H1 (cell line): ENCODE measurements around the gene UMPS. TPM values are rescaled to one million over a fixed set of nuclear protein-coding genes. Genes with fewer than 3 reads are reported as not detected.

ENCODE experiments used
- CTCF ChIA-PET: fragments of 300-600 bp; sonication (Branson Sonifier 250); formaldehyde crosslinking; loops from one replicate; lab custom pipeline; 2021; ENCODE audit not compliant: partially characterized antibody; lab: Charles Lee
- POLR2A ChIA-PET: fragments of 300-600 bp; sonication (Branson Sonifier 250); formaldehyde crosslinking; loops from one replicate; lab custom pipeline; 2021; ENCODE audit warnings: inconsistent platforms; ENCODE audit not compliant: partially characterized antibody; lab: Charles Lee
- DNase-seq, 2 experiments: peaks; one replicate each; pipeline versions ENCODE4 v3.0.0 to v3.0.0-alpha.2; 2010 to 2022; ENCODE audit warnings: low spot score in 2 of 2, low read depth in 1 of 2, mixed read lengths in 1 of 2
- FAIRE-seq: peaks from 2 replicates; lab custom pipeline; 2011; peaks lifted over from hg19 to GRCh38; lab: Jason Lieb, UNC
- H2AFZ ChIP-seq: 2 replicates; pipeline ENCODE4 v1.8.1; 2012; ENCODE audit warnings: low read length, inconsistent platforms
- H2AK5ac ChIP-seq: 2 replicates; pipeline ENCODE4 v1.6.1; 2013; ENCODE audit warnings: low read depth, low read length
- H2BK120ac ChIP-seq: replicated peaks from 2 replicates; pipeline ENCODE3; 2013; ENCODE audit warnings: low read depth, low read length, inconsistent platforms
- H2BK12ac ChIP-seq: 2 replicates; pipeline ENCODE4 v1.6.1; 2013; ENCODE audit warnings: low read depth, low read length
- H2BK15ac ChIP-seq: 2 replicates; pipeline ENCODE4 v1.6.1; 2013; ENCODE audit warnings: low read length
- H2BK20ac ChIP-seq: 2 replicates; pipeline ENCODE4 v1.6.1; 2013; ENCODE audit warnings: low read length
- H2BK5ac ChIP-seq: 2 replicates; pipeline ENCODE4 v1.6.1; 2013; ENCODE audit warnings: low read depth, low read length
- H3K14ac ChIP-seq: 2 replicates; pipeline ENCODE4 v1.6.1; 2013; ENCODE audit warnings: inconsistent platforms; ENCODE audit not compliant: insufficient read length
- H3K18ac ChIP-seq: 2 replicates; pipeline ENCODE4 v1.6.1; 2013; ENCODE audit warnings: low read length; ENCODE audit errors: extremely low read depth
- H3K23ac ChIP-seq: 2 replicates; pipeline ENCODE4 v1.6.1; 2013; ENCODE audit warnings: inconsistent platforms; ENCODE audit not compliant: insufficient read length
- H3K23me2 ChIP-seq: 2 replicates; pipeline ENCODE4 v1.6.1; 2013; ENCODE audit warnings: low read depth, low read length
- H3K27ac ChIP-seq: 2 replicates; pipeline ENCODE4 v1.6.1; 2011; ENCODE audit warnings: low read depth, low read length, inconsistent platforms
- H3K27me3 ChIP-seq, 4 experiments: replicated peaks in 1 of 4; 1 replicate in 1 of 4; 2 replicates in 3 of 4; pipeline versions ENCODE4 v1.6.1 to v1.8.1; 2011 to 2013; ENCODE audit warnings: low read length in 3 of 4, mild to moderate bottlenecking in 3 of 4, inconsistent platforms in 2 of 4, mixed read lengths in 2 of 4, moderate library complexity in 1 of 4; ENCODE audit not compliant: control insufficient read depth in 3 of 4, insufficient read depth in 3 of 4; ENCODE audit errors: extremely low read depth in 1 of 4
- H3K36me3 ChIP-seq, 4 experiments: 2 replicates each; pipeline versions ENCODE4 v1.6.1 to v1.8.1; 2011 to 2013; ENCODE audit warnings: mild to moderate bottlenecking in 4 of 4, low read length in 3 of 4, moderate library complexity in 2 of 4, control low read depth in 1 of 4, inconsistent platforms in 1 of 4; ENCODE audit not compliant: insufficient read depth in 4 of 4, control insufficient read depth in 2 of 4
- H3K4ac ChIP-seq: replicated peaks from 2 replicates; pipeline ENCODE3; 2013; ENCODE audit warnings: low read length, low read depth, mixed read lengths, inconsistent platforms; ENCODE audit not compliant: insufficient read length
- H3K4me1 ChIP-seq, 4 experiments: replicated peaks in 1 of 4; 1 replicate in 1 of 4; 2 replicates in 3 of 4; pipeline versions ENCODE4 v1.6.1 to v1.8.1; 2011 to 2013; ENCODE audit warnings: low read length in 3 of 4, inconsistent platforms in 2 of 4, mixed read lengths in 1 of 4; ENCODE audit not compliant: insufficient read depth in 4 of 4, control insufficient read depth in 3 of 4
- H3K4me2 ChIP-seq, 2 experiments: 2 replicates each; pipeline versions ENCODE4 v1.6.1 to v1.8.1; 2011 to 2013; ENCODE audit warnings: low read depth in 2 of 2, low read length in 2 of 2, control low read depth in 1 of 2, inconsistent platforms in 1 of 2, mild to moderate bottlenecking in 1 of 2; ENCODE audit not compliant: insufficient read depth in 1 of 2
- H3K4me3 ChIP-seq, 4 experiments: fragments of 200-600, 300-600 bp in 1 of 4; sonication (generic), shearing (Covaris generic), sonication (Bioruptor Twin) in 1 of 4; 2 replicates each; pipeline versions ENCODE4 v1.5.1 to v1.8.1; 2011 to 2016; ENCODE audit warnings: low read length in 4 of 4, low read depth in 3 of 4, control low read depth in 2 of 4, inconsistent platforms in 2 of 4, mild to moderate bottlenecking in 2 of 4, mixed read lengths in 1 of 4, moderate library complexity in 1 of 4; ENCODE audit not compliant: insufficient read depth in 2 of 4; ENCODE audit errors: extremely low read depth in 1 of 4
- H3K56ac ChIP-seq: replicated peaks from 2 replicates; pipeline ENCODE3; 2013; ENCODE audit warnings: low read depth, mild to moderate bottlenecking, mixed read lengths, low read length, inconsistent platforms; ENCODE audit not compliant: insufficient read length
- H3K79me1 ChIP-seq: 2 replicates; pipeline ENCODE4 v1.6.1; 2013; ENCODE audit warnings: low read depth, low read length, control low read depth
- H3K79me2 ChIP-seq, 2 experiments: 2 replicates each; pipeline versions ENCODE4 v1.6.1 to v1.8.1; 2012 to 2013; ENCODE audit warnings: low read length in 2 of 2, mild to moderate bottlenecking in 2 of 2, inconsistent platforms in 1 of 2; ENCODE audit not compliant: insufficient read depth in 2 of 2, control insufficient read depth in 1 of 2
- H3K9ac ChIP-seq, 4 experiments: replicated peaks in 1 of 4; 1 replicate in 1 of 4; 2 replicates in 3 of 4; pipeline versions ENCODE4 v1.6.1 to v1.8.1; 2011 to 2013; ENCODE audit warnings: low read depth in 3 of 4, low read length in 3 of 4, control low read depth in 2 of 4, mild to moderate bottlenecking in 2 of 4, moderate library complexity in 2 of 4, inconsistent platforms in 1 of 4; ENCODE audit errors: extremely low read depth in 1 of 4
- H3K9me3 ChIP-seq, 2 experiments: 2 replicates each; pipeline versions ENCODE4 v1.6.1 to v1.8.1; 2012 to 2013; ENCODE audit warnings: mild to moderate bottlenecking in 2 of 2, moderate library complexity in 2 of 2, control low read depth in 1 of 2, inconsistent platforms in 1 of 2, low read depth in 1 of 2, low read length in 1 of 2, mixed read lengths in 1 of 2; ENCODE audit not compliant: insufficient read depth in 2 of 2
- H4K20me1 ChIP-seq, 2 experiments: replicated peaks in 1 of 2; 2 replicates each; pipeline versions ENCODE3 to v1.8.1; 2011 to 2013; ENCODE audit warnings: inconsistent platforms in 2 of 2, low read length in 2 of 2, mild to moderate bottlenecking in 1 of 2; ENCODE audit not compliant: insufficient read depth in 2 of 2, control insufficient read depth in 1 of 2
- H4K5ac ChIP-seq: 2 replicates; pipeline ENCODE4 v1.6.1; 2013; ENCODE audit warnings: low read length, low read depth, mixed read lengths, inconsistent platforms; ENCODE audit not compliant: insufficient read length
- H4K8ac ChIP-seq: 2 replicates; pipeline ENCODE4 v1.8.0; 2013; ENCODE audit warnings: mild to moderate bottlenecking, moderate library complexity, low read length, inconsistent platforms; ENCODE audit not compliant: insufficient read depth; ENCODE audit errors: extremely low read depth
- H4K91ac ChIP-seq: replicated peaks from 2 replicates; pipeline ENCODE3; 2013; ENCODE audit warnings: low read length, mixed read lengths, inconsistent platforms; ENCODE audit not compliant: insufficient read length
- WGBS, 2 experiments: shearing (Covaris generic) in 1 of 2; methylation state at CpG; one replicate each; pipeline versions ENCODE4 v1.1.6 to v1.1.7; 2013 to 2015; ENCODE audit warnings: low lambda C conversion rate in 2 of 2, mixed read lengths in 2 of 2, inconsistent platforms in 1 of 2, low coverage in 1 of 2, missing lambda C conversion rate in 1 of 2; ENCODE audit not compliant: insufficient replicate concordance in 2 of 2, insufficient coverage in 1 of 2, insufficient read length in 1 of 2; ENCODE audit errors: extremely low coverage in 1 of 2, missing lambda C conversion rate in 1 of 2; 5-methylcytosine and 5-hydroxymethylcytosine counted together
- polyA plus RNA-seq, 7 experiments: library from polyadenylated mRNA; depleted of rRNA in 3 of 7; stranded (reverse) in 5 of 7; unstranded in 2 of 7; fragments of >200 nt in 5 of 7; fragments of 200-250 nt in 2 of 7; gene quantifications; 1 replicate in 5 of 7; 2 replicates in 1 of 7; 4 replicates in 1 of 7; pipeline versions ENCODE4 v1.2.1 to v1.2.3, GENCODE V29; 2011 to 2013; ENCODE audit warnings: missing spikeins in 2 of 7, mixed read lengths in 2 of 7
- total RNA-seq: library from RNA; stranded (reverse); fragmentation: NEBNext Ultra II Directional; extraction: Animal tissue kit (Norgen Biotek cat#: 25700); gene quantifications from 2 replicates; pipeline ENCODE4 v1.2.1, GENCODE V29; 2021

UMPS gene
- total and polyA plus RNA-seq, 2 of the 8 experiments (the other 6 are each of a cell fraction or from before 2014, with no cell fraction given), result 32.8 to 59.0 TPM

DNA sequence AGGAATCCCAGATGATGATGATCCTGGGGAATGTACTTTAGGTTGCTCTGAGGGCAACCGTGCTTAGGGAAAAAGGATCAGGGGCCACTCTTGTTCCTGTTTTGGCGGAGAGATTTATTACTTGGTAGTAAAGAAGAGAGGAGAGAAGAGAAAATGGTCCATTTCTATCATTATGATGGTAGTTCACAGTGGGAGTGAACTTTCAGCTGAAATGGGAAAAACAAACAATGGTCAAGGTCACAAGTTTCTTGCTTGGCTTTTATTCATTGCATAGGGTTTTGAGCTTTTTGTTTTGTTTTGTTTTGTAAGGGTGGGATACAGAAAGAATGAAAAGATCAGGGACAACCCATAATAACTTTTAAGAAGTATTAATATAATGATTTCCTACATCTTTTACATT is 7.7 kb upstream of the UMPS start:
- peaks cover 0 to 6% (median 0%) of the 10 kb centered on the region in 4 experiments; a peak in 2 of 7 replicates for H3K27me3 ChIP-seq
- H2BK20ac ChIP-seq, result no peak overlapping the region
- H3K4me3 ChIP-seq, result no peak overlapping the region
- H3K23ac ChIP-seq, result no peak overlapping the region
- no peak overlapping the region for H2BK5ac ChIP-seq
- no peaks in the 10 kb centered on the region for H3K36me3 ChIP-seq
- no peaks in the 10 kb centered on the region for H3K79me1 ChIP-seq
- DNase-seq, result no peak
- no peaks in the 10 kb centered on the region for H3K4me1 ChIP-seq
- H3K23me2 ChIP-seq, result no peaks in the 10 kb centered on the region
- H3K56ac ChIP-seq, result no peak overlapping the region
- H4K20me1 ChIP-seq, result no peaks in the 10 kb centered on the region
- H3K4ac ChIP-seq, result no peak overlapping the region
- H3K9ac ChIP-seq, result no peak overlapping the region
- ChIA-PET CTCF (interaction anchor here (0.9 to 1.5 kb wide), 2 partner anchors 14 to 42 kb away, joined by 3 read pairs; no protein-coding TSS in a partner anchor), POLR2A (interaction anchor here (1.1 kb wide), 1 partner anchor 11 kb away, joined by 3 read pairs; no protein-coding TSS in a partner anchor)
- H2AFZ ChIP-seq, result 0 out of 2 replicates have a peak overlapping the region, but pooled peaks have one; percentile 24
- H4K5ac ChIP-seq, result no peak overlapping the region
- 84% methylated on average over 2 of the region's 2 CpGs; no CpG with 5 or more reads in 1 of the 2 experiments for WGBS, 2 experiments
- no peaks in the 10 kb centered on the region for H3K79me2 ChIP-seq
- H2BK12ac ChIP-seq, result no peak overlapping the region
- H2BK120ac ChIP-seq, result no peak overlapping the region
- no peak overlapping the region for H2BK15ac ChIP-seq
- H3K18ac ChIP-seq, result no peak overlapping the region
- H4K91ac ChIP-seq, result no peak overlapping the region
- H2AK5ac ChIP-seq, result no peak overlapping the region
- H4K8ac ChIP-seq, result no peak overlapping the region
- H3K14ac ChIP-seq, result no peak overlapping the region
- no peak overlapping the region for H3K27ac ChIP-seq
- H3K9me3 ChIP-seq, result no peaks in the 10 kb centered on the region
- H3K4me2 ChIP-seq, result no peak overlapping the region
- FAIRE-seq, result no peak
